Small intestine (tissue), 7 donors: ENCODE data around the gene WWTR1. TPM values are rescaled to one million over a fixed set of nuclear protein-coding genes. Genes with fewer than 3 reads are reported as not detected.
A peak's percentile ranks its signal among the peaks of the same experiment; 100 is the strongest.

ENCODE experiments used
- DNase-seq, 2 donors: peaks; one replicate each; pipeline versions ENCODE4 v3.0.0 to v3.0.0-alpha.2; 2013
- FAIRE-seq: peaks from 2 replicates; lab custom pipeline; 2012; peaks lifted over from hg19 to GRCh38; lab: Jason Lieb, UNC
- H3K27ac ChIP-seq, 3 donors: one replicate each; pipeline ENCODE4 v1.5.1; 2013; ENCODE audit warnings: low read length in 2 of 3, mild to moderate bottlenecking in 2 of 3, control low read depth in 1 of 3, inconsistent platforms in 1 of 3, low read depth in 1 of 3, moderate library complexity in 1 of 3
- H3K27me3 ChIP-seq, 3 donors: one replicate each; pipeline ENCODE4 v1.6.1; 2013; ENCODE audit warnings: low read length in 3 of 3, inconsistent platforms in 1 of 3; ENCODE audit not compliant: control insufficient read depth in 3 of 3, insufficient read depth in 3 of 3
- H3K36me3 ChIP-seq, 3 donors: one replicate each; pipeline ENCODE4 v1.6.1; 2013; ENCODE audit warnings: low read length in 3 of 3, inconsistent platforms in 1 of 3, low read depth in 1 of 3, mild to moderate bottlenecking in 1 of 3, moderate library complexity in 1 of 3; ENCODE audit not compliant: control insufficient read depth in 3 of 3, insufficient read depth in 2 of 3
- H3K4me1 ChIP-seq, 3 donors: one replicate each; pipeline ENCODE4 v1.6.1; 2013; ENCODE audit warnings: low read length in 2 of 3, inconsistent platforms in 1 of 3, low read depth in 1 of 3, mild to moderate bottlenecking in 1 of 3, moderate library complexity in 1 of 3; ENCODE audit not compliant: control insufficient read depth in 3 of 3, insufficient read depth in 2 of 3
- H3K4me3 ChIP-seq, 3 donors: one replicate each; pipeline ENCODE4 v1.5.1; 2013; ENCODE audit warnings: low read length in 3 of 3, control low read depth in 1 of 3, inconsistent platforms in 1 of 3, low read depth in 1 of 3, mild to moderate bottlenecking in 1 of 3, moderate library complexity in 1 of 3
- H3K9me3 ChIP-seq, 2 donors: one replicate each; pipeline ENCODE4 v1.6.1; 2013; ENCODE audit warnings: low read depth in 1 of 2, low read length in 1 of 2; ENCODE audit not compliant: control insufficient read depth in 2 of 2, insufficient read depth in 1 of 2
- WGBS, 3 donors: extraction: QIAGEN DNeasy Blood & Tissue Kit; methylation state at CpG; one replicate each; pipeline ENCODE4 v1.1.7; 2013; 5-methylcytosine and 5-hydroxymethylcytosine counted together
- polyA plus RNA-seq, 4 donors: library from polyadenylated mRNA; stranded (reverse) in 3 of 4; unstranded in 1 of 4; fragments of 200-250 nt in 3 of 4; fragments of 120-200 nt in 1 of 4; gene quantifications; one replicate each; pipeline versions ENCODE4 v1.2.1 to v1.2.3, GENCODE V29; 2013
- donor health status: healthy with polysubstance abuse.
- donor health status: control.
- donor health status: control.
- donor health status: Bipolar disorder and iron deficiency.
- donor health status: healthy.

The WWTR1 gene
- polyA plus RNA-seq, 4 donors, result 2.0 to 27.3 (median 15.0) TPM

DNA sequence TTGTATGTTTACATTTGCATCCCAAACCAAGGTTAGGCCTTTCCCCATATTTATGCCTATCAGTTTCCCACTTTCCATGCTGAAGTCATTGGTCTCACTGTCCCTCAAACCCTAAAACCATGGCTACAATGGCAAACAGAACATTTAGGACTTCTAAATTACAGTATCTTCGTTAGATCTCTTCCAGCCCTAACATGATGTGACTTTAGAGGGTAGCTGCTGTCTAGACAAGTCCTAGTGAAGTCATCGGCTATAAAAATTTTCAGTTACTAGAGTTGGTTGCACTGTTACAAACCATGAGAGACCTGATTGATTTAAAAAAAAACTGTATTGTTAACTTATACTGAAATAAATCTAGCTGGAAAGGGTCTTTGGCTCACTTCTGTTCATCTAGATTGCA lies 128.7 kb downstream of the WWTR1 start:
- no peaks in the 10 kb centered on the region for H3K9me3 ChIP-seq
- no peak for FAIRE-seq
- no peaks in the 10 kb centered on the region for H3K36me3 ChIP-seq
- no peak overlapping the region for H3K4me3 ChIP-seq
- H3K27ac ChIP-seq, result no peak overlapping the region
- DNase-seq, result no peak
- no peaks in the 10 kb centered on the region for H3K4me1 ChIP-seq
- no peaks in the 10 kb centered on the region for H3K27me3 ChIP-seq
- WGBS, 3 donors, result 83 to 93% (median 87%) methylated on average over 2 of the region's 2 CpGs

DNA sequence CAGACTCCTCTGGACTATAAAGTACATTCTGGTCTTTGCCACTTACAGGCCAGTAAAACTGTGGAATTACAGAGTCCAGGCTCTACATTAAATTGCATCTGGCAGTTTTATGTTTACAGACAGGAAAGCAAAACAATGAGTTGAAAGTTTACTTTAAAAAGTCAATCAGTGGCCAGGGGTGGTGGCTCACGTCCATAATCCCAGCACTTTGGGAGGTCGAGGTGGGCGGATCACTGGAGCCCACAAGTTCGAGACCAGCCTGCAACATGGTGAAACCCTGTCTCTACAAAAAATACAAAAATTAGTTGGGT lies 129.5 kb downstream of the WWTR1 start:
- WGBS, 3 donors, result 58 to 68% (median 61%) methylated on average over 4 of the region's 4 CpGs
- no peak overlapping the region for H3K27ac ChIP-seq
- H3K36me3 ChIP-seq, result no peaks in the 10 kb centered on the region
- H3K4me1 ChIP-seq, result no peaks in the 10 kb centered on the region
- no peak for FAIRE-seq
- no peaks in the 10 kb centered on the region for H3K27me3 ChIP-seq
- H3K4me3 ChIP-seq, result no peak overlapping the region
- H3K9me3 ChIP-seq, result no peaks in the 10 kb centered on the region
- no peak for DNase-seq

GRCh38 chr3:149527531-149528339 lies 130.1 kb downstream of the WWTR1 start:
- WGBS, 3 donors, result 49 to 66% (median 65%) methylated on average over 5 of the region's 5 CpGs
- peak overlapping the region in 1 of 3 donors; percentile 14 for H3K27ac ChIP-seq

DNA sequence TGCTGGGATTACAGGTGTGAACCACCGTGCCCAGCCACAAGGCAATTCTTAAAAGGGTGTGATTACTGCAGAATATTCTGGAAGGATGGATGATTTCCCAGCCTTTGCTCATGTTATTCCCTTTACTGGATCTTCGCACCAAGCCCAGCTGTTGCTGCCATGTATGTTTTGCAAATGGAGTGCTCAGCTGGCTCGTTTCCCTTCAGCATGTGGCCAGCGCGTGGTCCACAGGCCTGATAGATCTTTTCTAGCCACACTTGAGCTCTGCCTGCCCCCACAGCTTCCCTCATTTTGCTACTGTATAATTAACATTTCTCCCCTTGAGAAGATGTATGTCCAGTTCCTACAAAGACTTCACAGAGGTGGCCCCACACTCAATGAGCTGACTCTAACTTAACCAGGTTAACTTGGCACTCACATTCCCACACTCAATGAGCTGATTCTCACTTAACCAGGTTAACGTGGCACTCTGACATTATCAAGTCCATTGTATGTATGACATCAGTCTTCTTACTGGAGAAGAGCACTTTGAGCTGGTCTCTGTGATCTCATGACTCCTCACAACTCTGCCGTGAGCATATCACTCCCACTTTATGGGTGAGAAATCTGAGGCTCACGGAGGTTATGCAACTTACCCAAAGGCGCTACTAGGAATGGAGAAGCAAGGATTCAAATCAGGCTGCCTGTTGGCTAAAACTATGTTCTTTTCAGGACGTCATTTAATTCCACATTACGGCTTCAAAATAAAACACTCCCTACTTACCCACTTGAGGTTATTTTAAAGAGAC lies 134.1 kb downstream of the WWTR1 start:
- no peak for DNase-seq

More at GRCh38 chr3:149527531-149528339, 130.1 kb downstream of the WWTR1 start:
- Histone ChIP-seq H3K9me3 (no peaks in the 10 kb centered on the region), H3K4me3 (no peak overlapping the region), H3K36me3 (no peaks in the 10 kb centered on the region), H3K27me3 (no peaks in the 10 kb centered on the region), H3K4me1 (no peaks in the 10 kb centered on the region)
- FAIRE-seq (no peak), DNase-seq (peak in 1 of 2 donors; percentile 31)

GRCh38 chr3:149519912-149520311 lies 137.9 kb downstream of the WWTR1 start:
- DNase-seq (no peak), FAIRE-seq (no peak)
- Histone ChIP-seq H3K9me3 (no peaks in the 10 kb centered on the region), H3K27ac (no peak overlapping the region), H3K27me3 (no peaks in the 10 kb centered on the region), H3K36me3 (peaks cover 0 to 4% (median 0%) of the 10 kb centered on the region in 3 donors), H3K4me3 (no peak overlapping the region), H3K4me1 (no peaks in the 10 kb centered on the region)
- WGBS, 3 donors, result 63 to 85% (median 71%) methylated on average over 3 of the region's 3 CpGs

More for the DNA sequence above, 134.1 kb downstream of the WWTR1 start:
- 77 to 87% (median 85%) methylated on average over 11 of the region's 11 CpGs for WGBS, 3 donors
- Histone ChIP-seq H3K4me1 (no peaks in the 10 kb centered on the region), H3K9me3 (no peaks in the 10 kb centered on the region), H3K27me3 (no peaks in the 10 kb centered on the region), H3K4me3 (no peak overlapping the region), H3K27ac (no peak overlapping the region), H3K36me3 (no peaks in the 10 kb centered on the region)
- FAIRE-seq, result no peak

- H3K27me3 ChIP-seq, result no peaks in the 10 kb centered on the region
- peaks cover 0 to 4% (median 0%) of the 10 kb centered on the region in 3 donors for H3K36me3 ChIP-seq
- 63 to 78% (median 76%) methylated on average over 1 of the region's 1 CpG for WGBS, 3 donors
- no peak for DNase-seq
- H3K9me3 ChIP-seq, result no peaks in the 10 kb centered on the region
- no peak for FAIRE-seq
- H3K27ac ChIP-seq, result no peak overlapping the region
- no peak overlapping the region for H3K4me3 ChIP-seq
- H3K4me1 ChIP-seq, result no peaks in the 10 kb centered on the region
Measured at GRCh38 chr3:149516920-149517319, 140.9 kb downstream of the WWTR1 start.

DNA sequence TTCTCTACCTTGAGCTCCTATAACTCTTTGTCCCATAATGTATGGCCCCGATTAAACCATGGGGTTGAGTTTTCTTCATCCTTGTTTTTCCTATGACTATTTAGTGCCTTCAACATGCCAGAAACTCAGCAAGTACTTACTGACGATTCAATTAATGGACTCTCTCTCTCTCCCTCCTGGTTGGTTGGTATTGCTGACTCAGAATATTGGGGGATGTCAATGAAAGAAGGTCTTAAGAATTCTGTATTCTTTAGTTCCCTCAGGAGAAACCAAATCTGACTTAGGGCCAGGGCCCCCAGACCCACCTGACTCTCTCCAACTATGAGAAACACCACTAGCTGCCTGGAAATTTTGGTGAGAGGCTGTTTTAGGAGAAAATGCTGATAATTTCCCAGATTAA lies 142.6 kb downstream of the WWTR1 start:
- DNase-seq (no peak), FAIRE-seq (no peak)
- Histone ChIP-seq H3K9me3 (no peaks in the 10 kb centered on the region), H3K4me1 (no peaks in the 10 kb centered on the region), H3K27me3 (no peaks in the 10 kb centered on the region), H3K27ac (no peak overlapping the region), H3K36me3 (peaks cover 0 to 4% (median 0%) of the 10 kb centered on the region in 3 donors), H3K4me3 (no peak overlapping the region)
- WGBS, 3 donors, result 86 to 88% (median 86%) methylated on average over 2 of the region's 2 CpGs

DNA sequence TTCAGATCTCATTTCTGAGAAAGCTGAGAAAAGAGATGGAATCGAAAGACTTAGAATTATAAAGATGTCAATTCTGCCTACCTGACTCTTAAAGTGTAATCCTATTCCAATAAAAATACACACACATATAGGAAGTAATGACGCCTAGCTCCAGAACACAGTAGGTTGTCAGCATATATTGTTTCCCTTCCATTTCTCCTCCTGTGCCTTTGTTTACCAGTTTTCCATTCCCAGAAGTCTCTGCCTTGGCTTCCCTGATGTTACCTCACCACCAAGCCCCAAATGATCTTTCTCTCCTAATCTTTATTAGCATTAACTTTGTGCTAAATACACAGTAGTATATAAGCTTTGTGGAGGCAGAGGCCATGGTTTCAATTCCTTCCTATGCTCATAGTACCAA lies 143.4 kb downstream of the WWTR1 start:
- FAIRE-seq (no peak), DNase-seq (no peak)
- H3K4me3 ChIP-seq, result no peak overlapping the region
- H3K27ac ChIP-seq, result no peak overlapping the region
- no peaks in the 10 kb centered on the region for H3K4me1 ChIP-seq
- peaks cover 0 to 4% (median 0%) of the 10 kb centered on the region in 3 donors for H3K36me3 ChIP-seq
- whole genome bisulfite sequencing, 3 donors, result 86 to 93% (median 93%) methylated on average over 2 of the region's 2 CpGs
- no peaks in the 10 kb centered on the region for H3K9me3 ChIP-seq
- no peaks in the 10 kb centered on the region for H3K27me3 ChIP-seq
